Keratinocyte (primary cell): ENCODE data around the gene ERC2. TPM values are rescaled to one million over a fixed set of nuclear protein-coding genes. Genes with fewer than 3 reads are reported as not detected.

Experiments
- DNase-seq: peaks from one replicate; pipeline ENCODE4 v3.0.0-alpha.2; 2011; ENCODE audit warnings: low read depth, missing footprints, low spot score
- FAIRE-seq: peaks from 2 replicates; lab custom pipeline; 2011; peaks lifted over from hg19 to GRCh38; lab: Jason Lieb, UNC
- H2AFZ ChIP-seq: 2 replicates; pipeline ENCODE4 v1.6.0; 2012; ENCODE audit warnings: low read length, control low read depth, inconsistent platforms; ENCODE audit not compliant: control insufficient read depth
- H3K27ac ChIP-seq: 2 replicates; pipeline ENCODE4 v1.5.1; 2011; ENCODE audit warnings: low read length; ENCODE audit not compliant: control insufficient read depth, insufficient read depth
- H3K27me3 ChIP-seq: 3 replicates; pipeline ENCODE4 v1.6.0; 2011; ENCODE audit warnings: low read length; ENCODE audit not compliant: control insufficient read depth, insufficient read depth; ENCODE audit errors: extremely low read depth
- H3K36me3 ChIP-seq, 2 experiments: 2 replicates in 1 of 2; 3 replicates in 1 of 2; pipeline ENCODE4 v1.5.1; 2011; ENCODE audit warnings: low read length in 2 of 2, mild to moderate bottlenecking in 1 of 2; ENCODE audit not compliant: control insufficient read depth in 2 of 2, insufficient read depth in 2 of 2; ENCODE audit errors: extremely low read depth in 1 of 2
- H3K4me1 ChIP-seq: 3 replicates; pipeline ENCODE4 v1.5.1; 2011; ENCODE audit warnings: low read length; ENCODE audit not compliant: control insufficient read depth, insufficient read depth; ENCODE audit errors: extremely low read depth
- H3K4me2 ChIP-seq: 3 replicates; pipeline ENCODE4 v1.6.0; 2011; ENCODE audit warnings: low read depth, low read length; ENCODE audit not compliant: control insufficient read depth, insufficient read depth; ENCODE audit errors: extremely low read depth
- H3K4me3 ChIP-seq, 3 experiments: fragments of 200-600 bp in 1 of 3; sonication (generic) in 1 of 3; 2 replicates in 2 of 3; 3 replicates in 1 of 3; pipeline ENCODE4 v1.5.1; 2011 to 2016; ENCODE audit warnings: low read length in 3 of 3, mild to moderate bottlenecking in 3 of 3, control low read depth in 2 of 3, inconsistent platforms in 1 of 3, low read depth in 1 of 3, mixed read lengths in 1 of 3, mixed run types in 1 of 3, moderate library complexity in 1 of 3; ENCODE audit not compliant: control insufficient read depth in 2 of 3, insufficient read depth in 2 of 3; ENCODE audit errors: extremely low read depth in 1 of 3
- H3K79me2 ChIP-seq: 2 replicates; pipeline ENCODE4 v1.6.0; 2012; ENCODE audit warnings: low read length; ENCODE audit not compliant: control insufficient read depth, insufficient read depth
- H3K9ac ChIP-seq: 3 replicates; pipeline ENCODE4 v1.6.0; 2011; ENCODE audit warnings: low read length; ENCODE audit not compliant: control insufficient read depth, insufficient read depth; ENCODE audit errors: extremely low read depth
- H3K9me1 ChIP-seq: 3 replicates; pipeline ENCODE4 v1.6.0; 2011; ENCODE audit warnings: low read length; ENCODE audit not compliant: control insufficient read depth, insufficient read depth; ENCODE audit errors: extremely low read depth
- H3K9me3 ChIP-seq: 2 replicates; pipeline ENCODE4 v1.5.1; 2012; ENCODE audit warnings: low read depth, low read length; ENCODE audit not compliant: control insufficient read depth
- H4K20me1 ChIP-seq: 3 replicates; pipeline ENCODE4 v1.6.0; 2011; ENCODE audit warnings: low read length; ENCODE audit not compliant: control insufficient read depth, insufficient read depth; ENCODE audit errors: extremely low read depth
- CTCF ChIP-seq, 3 experiments: IDR thresholded peaks in 1 of 3; conservative IDR thresholded peaks in 1 of 3; optimal IDR thresholded peaks in 1 of 3; 2 replicates in 2 of 3; 3 replicates in 1 of 3; pipeline versions ENCODE3 to v1.5.1; 2011; ENCODE audit warnings: low read length in 3 of 3, mild to moderate bottlenecking in 3 of 3, moderate library complexity in 2 of 3, control low read depth in 1 of 3, inconsistent platforms in 1 of 3; ENCODE audit not compliant: insufficient read depth in 2 of 3; ENCODE audit errors: extremely low read depth in 1 of 3
- EZH2 ChIP-seq: IDR thresholded peaks from one replicate; pipeline ENCODE4 v1.6.1; 2012; ENCODE audit warnings: inconsistent platforms, mild to moderate bottlenecking, low read length, moderate library complexity
- dilution Hi-C: fragments of 300-500 bp; cut with MboI; formaldehyde crosslinking; loops from one replicate; pipeline ENCODE4 v1.7.0; 2020; ENCODE audit warnings: low sequenced_read_pairs; ENCODE audit not compliant: extremely low pct_ligation_motif_present
- polyA plus RNA-seq, 5 experiments: library from polyadenylated mRNA; depleted of rRNA in 3 of 5; stranded (reverse) in 3 of 5; stranded (forward) in 1 of 5; unstranded in 1 of 5; fragments of >200 nt; gene quantifications; 1 replicate in 1 of 5; 2 replicates in 3 of 5; 3 replicates in 1 of 5; pipeline versions ENCODE4 v1.2.1 to v1.2.3, GENCODE V29; 2011 to 2012; ENCODE audit warnings: missing spikeins in 2 of 5, low read depth in 1 of 5, low replicate concordance in 1 of 5

ERC2 gene
- polyA plus RNA-seq, 1 donor (not counting 4 experiments of a cell fraction or from before 2014, with no cell fraction given), result 0.08 TPM

GRCh38 chr3:55639143-55639542 lies 829.1 kb downstream of the ERC2 start:
- Histone ChIP-seq H3K79me2 (no peaks in the 10 kb centered on the region), H4K20me1 (no peaks in the 10 kb centered on the region), H3K9me1 (no peaks in the 10 kb centered on the region), H2AFZ (no peak overlapping the region), H3K4me2 (no peak overlapping the region), H3K27me3 (no peaks in the 10 kb centered on the region), H3K9me3 (no peaks in the 10 kb centered on the region), H3K9ac (no peak overlapping the region), H3K4me1 (peaks cover 18% of the 10 kb centered on the region), H3K27ac (no peak overlapping the region), H3K4me3 (no peak overlapping the region), H3K36me3 (no peaks in the 10 kb centered on the region)
- DNase-seq, result no peak
- no peak for TF ChIP-seq CTCF (optimal IDR thresholded peaks at IDR 0.05 in 1 of 3, IDR thresholded peaks at IDR 0.05 in 1 of 3, conservative IDR thresholded peaks at IDR 0.05 in 1 of 3; ENCODE audit: extremely low read depth in 1 of 3, insufficient read depth in 2 of 3, low read length in 3 of 3)
- no peak for TF ChIP-seq EZH2
- no peak for FAIRE-seq
- dilution Hi-C loops, result no loop called here

- peaks cover 18% of the 10 kb centered on the region for H3K4me1 ChIP-seq
- TF ChIP-seq EZH2 (no peak), CTCF (optimal IDR thresholded peaks at IDR 0.05 in 1 of 3, IDR thresholded peaks at IDR 0.05 in 1 of 3, conservative IDR thresholded peaks at IDR 0.05 in 1 of 3; ENCODE audit: extremely low read depth in 1 of 3, insufficient read depth in 2 of 3, low read length in 3 of 3) (no peak)
- H3K9me1 ChIP-seq, result no peaks in the 10 kb centered on the region
- dilution Hi-C loops, result no loop called here
- H3K9ac ChIP-seq, result no peak overlapping the region
- DNase-seq (no peak), FAIRE-seq (no peak)
- no peaks in the 10 kb centered on the region for H3K27me3 ChIP-seq
- no peaks in the 10 kb centered on the region for H4K20me1 ChIP-seq
- no peak overlapping the region for H3K4me3 ChIP-seq
- H3K36me3 ChIP-seq, result no peaks in the 10 kb centered on the region
- H3K4me2 ChIP-seq, result no peak overlapping the region
- no peaks in the 10 kb centered on the region for H3K79me2 ChIP-seq
- H3K27ac ChIP-seq, result no peak overlapping the region
- H2AFZ ChIP-seq, result no peak overlapping the region
- H3K9me3 ChIP-seq, result no peaks in the 10 kb centered on the region
Measured at GRCh38 chr3:55637906-55638638, 830.2 kb downstream of the ERC2 start.
